A172 (cell line): ENCODE data around the gene TWIST2. TPM values are rescaled to one million over a fixed set of nuclear protein-coding genes. Genes with fewer than 3 reads are reported as not detected.

ENCODE experiments used
- DNase-seq: peaks from one replicate; pipeline ENCODE4 v3.0.0-alpha.2; 2015; ENCODE audit warnings: low spot score
- total RNA-seq: library from RNA; depleted of rRNA; stranded (reverse); fragments of >200 nt; shearing (Covaris generic); gene quantifications from 2 replicates; pipeline ENCODE4 v1.2.3, GENCODE V29; 2014

Gene TWIST2
- total RNA-seq, 1 experiment from 2014 or later, result 38.8 TPM

DNA sequence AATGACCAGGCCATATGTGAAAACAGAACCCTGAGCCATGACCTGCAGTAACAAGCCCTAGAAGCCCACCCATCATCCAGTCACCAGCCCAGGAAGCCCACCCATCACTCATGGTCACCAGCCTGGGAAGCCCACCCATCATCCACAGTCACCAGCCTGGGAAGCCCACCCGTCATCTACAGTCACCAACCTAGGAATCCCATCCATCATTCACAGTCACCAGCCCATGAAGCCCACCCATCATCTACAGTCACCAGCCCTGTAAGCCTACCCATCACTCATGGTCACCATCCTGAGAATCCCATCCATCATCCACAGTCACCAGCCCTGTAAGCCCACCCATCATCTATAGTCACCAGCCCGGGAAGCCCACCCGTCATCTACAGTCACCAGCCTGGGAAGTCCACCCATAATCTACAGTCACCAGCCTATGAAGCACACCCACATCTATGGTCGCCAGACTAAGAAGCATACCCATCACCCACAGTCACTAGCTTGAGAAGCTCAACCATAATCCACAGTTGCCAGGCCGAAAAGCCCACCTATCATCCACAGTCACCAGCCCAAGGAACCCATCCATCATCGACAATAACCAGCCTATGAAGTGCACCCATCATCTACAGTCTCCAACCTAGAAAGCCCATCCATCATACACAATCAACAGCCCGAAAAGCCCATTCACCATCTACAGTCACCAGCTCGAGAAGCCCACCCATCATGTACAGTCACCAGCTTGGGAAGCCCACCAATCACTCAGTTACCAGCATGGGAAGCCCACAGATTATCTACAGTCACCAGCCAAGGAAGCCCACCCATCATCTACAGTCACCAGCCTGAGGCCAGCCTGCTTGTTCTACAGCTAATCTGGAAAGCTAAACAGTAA lies 91.9 kb downstream of the TWIST2 start:
- DNase-seq, result no peak

DNA sequence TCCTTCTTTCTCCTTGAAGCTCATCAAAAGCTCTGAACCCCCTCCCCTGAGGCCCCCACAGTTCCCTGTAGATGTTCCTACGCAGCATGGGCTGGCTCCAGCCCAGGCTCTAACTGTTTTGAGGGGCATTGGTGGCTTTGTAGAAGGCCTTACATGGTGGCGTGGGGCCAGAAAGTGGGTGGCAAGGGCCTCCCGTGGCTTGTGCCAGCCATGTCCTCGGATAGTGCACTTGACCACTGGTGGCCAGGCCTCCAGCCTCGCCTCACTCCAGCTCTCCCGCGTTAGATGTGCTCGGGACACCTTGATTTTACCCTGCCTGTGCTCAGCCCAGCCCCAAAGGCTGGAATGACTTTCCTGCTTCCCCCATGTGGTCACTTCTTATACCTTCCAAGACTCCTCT lies 92.9 kb downstream of the TWIST2 start:
- no peak for DNase-seq

DNA sequence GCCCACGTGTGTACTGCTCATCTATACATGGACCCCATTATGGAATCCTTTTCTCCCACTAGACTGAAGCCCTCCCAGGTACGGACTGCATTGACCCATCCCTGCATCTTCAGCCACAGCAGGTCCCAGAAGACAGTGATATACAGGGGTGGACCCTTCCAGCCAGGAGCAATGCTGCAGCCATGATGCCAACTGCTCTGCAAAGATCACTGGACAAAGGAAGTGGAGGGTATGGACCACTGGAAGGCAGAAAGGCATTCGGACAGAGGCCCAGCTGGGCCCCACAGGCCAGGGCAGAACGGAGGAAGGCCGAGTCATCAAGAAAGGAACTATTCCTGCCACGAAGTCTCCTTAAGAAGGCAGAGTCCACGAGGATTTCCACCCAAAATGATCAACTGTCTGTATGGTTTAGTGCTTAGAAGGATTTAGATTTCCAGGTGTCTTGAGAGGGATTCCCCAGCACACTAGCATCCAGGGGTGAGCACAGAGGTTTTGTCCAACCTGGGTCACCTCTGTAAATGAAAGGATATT lies 93.4 kb downstream of the TWIST2 start:
- no peak for DNase-seq

DNA sequence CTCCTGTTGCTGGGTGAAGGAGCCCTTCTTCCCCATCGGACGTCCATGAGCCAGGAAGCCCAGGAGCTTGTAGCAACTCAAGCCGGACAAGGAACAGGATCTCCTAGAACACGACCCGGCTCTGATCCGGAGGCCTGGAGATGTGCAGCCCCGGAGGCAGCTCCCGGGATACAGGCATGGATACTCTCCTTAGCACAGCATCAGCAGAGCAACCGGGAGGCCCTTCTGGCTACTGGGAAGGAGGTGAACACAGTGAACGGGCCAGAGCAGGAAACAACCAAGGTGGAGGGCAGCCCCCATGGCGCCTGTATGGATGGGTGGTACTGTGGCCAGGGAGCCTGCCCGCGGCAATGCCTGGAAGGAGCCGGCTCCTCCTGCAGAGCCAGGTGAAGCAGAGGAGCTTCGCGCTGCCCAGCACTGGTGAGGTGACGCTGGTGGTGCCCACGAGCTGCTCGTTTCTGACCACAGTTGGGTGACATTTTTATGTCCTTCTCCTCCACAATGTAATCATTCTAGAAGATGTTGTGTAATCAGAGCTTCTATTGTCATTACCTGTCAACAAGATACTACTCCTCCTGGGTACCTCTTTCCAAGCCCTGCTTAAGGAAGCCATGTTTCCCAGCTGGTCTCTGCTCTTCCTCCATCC lies 94.3 kb downstream of the TWIST2 start:
- DNase-seq, result no peak

DNA sequence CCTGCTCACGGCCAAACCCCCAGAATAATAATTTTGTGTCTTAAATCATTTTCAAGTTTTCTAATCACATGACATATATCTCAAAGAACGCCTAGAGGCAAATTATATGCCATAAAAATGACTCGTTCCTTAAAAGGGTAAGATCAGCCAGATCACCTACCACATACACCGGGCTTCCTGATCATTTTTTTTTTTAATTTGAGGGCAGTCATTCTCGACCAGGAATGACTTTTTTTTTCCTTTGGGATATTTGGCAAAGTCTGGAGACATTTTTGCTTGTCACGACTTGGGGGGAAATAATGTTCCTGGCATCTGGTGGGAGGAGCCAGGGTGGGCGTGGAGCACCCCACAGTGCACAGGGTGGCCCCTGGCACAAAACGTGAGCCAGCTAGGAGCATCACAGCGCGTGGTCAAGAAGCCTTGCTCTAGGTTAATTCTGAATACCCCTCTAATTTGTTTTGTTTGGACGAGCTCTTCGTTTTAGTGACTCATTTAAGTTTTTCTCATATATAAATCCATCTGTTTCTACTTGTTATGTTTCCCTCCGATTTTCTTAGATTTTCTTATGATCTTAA lies 94.9 kb downstream of the TWIST2 start:
- DNase-seq, result peak; percentile 33

DNA sequence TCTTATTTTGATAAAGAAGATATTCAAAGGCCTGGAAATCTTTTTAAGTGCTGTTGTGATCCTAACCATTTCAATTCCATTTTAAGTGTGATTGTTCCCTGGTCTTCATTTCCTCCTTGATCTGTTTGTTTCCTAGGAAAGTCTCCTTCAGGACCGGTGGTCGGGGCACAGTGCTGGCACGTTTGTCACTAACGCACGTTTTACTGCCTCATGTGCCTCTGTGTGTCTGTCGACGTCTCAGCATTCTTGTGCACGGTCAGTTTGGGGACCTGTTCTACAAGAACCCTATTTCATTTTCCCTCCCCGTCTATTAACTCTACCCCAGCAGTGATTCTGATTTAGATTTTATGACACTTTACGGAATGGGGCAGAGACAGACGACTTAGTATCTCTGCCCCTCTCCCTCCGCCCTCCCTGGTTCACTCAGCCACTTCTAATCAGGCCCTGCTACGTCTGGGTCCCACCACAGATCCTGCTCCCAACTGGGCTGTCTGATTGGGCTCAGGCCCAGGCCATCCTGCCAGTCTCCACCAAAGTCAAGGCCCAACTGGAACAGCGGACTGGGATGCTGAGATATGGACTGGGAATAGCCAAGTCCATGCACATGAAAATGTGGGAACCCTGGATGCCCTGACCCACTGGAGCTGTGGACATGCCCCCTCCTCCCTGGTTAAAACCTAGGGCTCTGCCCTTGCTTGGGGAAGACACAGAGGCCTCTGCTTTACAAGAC lies 95.6 kb downstream of the TWIST2 start:
- no peak for DNase-seq

DNA sequence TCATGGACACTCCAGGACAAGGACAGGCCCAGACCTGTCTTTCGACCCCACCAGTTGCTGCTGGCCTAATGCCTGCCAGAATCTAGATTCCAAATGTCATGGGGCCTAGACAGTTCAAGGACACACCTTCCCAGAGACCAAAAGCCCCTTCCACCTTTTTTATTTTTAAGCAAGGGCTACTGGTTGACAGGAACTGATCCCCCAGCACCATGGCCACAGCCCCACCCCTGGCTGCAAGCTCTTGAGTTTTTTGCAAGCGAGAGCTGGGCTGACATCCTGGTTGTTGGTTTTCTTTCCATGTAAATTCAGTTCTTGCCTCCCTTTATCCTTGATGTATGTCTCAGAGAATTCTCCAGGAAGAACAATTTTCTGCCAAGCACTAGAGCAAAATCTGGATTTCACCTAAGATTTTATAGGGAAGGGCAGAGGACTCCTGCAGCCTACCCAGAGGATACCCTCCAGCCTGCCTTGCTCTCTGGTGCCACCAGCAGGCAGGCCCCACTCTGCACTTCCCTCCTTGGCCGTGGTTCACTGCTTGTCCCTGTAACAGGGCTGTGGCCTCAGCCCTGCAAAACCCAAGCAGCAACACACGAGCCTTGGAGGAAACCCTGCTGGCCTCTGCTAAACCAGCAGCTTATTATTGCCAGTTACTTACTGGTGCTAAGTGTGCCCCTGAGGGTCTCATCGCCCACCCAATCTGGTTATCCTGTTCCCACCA lies 97.7 kb downstream of the TWIST2 start:
- DNase-seq, result peak; percentile 18

DNA sequence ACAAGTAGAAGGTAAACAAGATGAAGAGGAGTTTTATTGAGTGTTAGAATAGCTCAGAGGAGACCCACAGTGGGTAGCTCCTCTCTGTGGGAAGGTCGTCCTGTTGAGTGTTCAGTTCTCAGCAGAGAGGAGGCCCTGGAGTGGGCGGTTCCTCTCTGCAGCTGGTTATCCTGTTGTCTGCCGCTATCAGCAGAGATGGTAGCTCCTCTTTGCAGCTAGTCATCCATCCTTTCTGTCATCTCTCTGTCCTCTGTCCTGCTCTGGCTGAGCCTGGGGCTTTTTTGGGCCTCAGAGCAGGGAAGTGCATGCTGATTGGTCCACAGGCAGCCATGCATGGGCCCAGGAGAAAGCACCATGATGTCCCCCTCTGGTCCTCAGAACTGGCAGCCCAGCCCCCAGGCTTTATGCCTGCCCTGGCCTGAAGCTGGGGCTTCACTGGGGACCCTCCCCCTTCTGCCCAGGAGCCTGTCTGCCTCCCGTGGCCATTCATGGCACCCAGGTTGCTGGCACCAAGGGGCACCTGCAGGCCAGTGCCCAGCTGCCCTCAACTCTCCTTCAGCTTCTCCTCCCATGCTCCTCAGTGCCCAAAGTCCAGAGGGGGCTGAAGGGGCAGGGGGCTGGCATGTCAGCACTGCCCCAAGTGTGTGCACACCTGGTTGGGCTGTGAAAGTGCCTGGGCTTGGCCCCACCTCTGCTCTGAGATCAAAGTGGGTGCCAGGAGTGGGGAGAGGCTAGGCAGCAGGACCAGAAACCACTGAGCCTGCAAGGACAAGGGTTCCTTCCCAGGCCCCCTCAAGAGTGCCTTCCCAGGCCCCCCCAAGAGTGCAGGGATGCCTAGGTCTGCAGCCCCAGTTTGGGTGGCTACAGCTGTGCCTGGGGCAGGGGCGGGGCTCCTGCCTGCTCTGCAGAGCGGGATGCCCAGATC lies 98.7 kb downstream of the TWIST2 start:
- DNase-seq, result no peak

DNA sequence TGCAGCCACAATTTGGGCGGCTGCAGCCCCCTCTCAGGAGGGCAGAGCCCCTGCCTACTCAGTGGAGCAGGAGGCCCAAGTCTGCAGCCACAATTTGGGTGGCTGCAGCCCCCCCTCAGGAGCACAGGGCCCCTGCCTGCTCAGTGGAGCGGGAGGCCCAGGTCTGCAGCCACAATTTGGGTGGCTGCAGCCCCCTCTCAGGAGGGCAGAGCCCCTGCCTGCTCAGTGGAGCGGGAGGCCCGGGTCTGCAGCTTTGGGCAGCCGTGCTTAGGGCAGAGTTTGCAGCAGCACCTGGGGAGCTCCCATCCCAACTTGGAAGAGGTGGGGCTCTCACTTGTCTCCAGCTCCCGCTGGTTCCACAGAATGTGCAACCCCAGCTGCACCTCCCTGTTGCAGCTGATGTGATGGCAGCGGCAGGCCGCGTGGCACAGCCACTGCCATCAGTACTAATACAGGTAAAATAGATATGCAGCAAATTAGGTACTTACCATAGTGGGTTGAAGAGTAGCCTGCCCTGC lies 99.4 kb downstream of the TWIST2 start:
- no peak for DNase-seq

DNA sequence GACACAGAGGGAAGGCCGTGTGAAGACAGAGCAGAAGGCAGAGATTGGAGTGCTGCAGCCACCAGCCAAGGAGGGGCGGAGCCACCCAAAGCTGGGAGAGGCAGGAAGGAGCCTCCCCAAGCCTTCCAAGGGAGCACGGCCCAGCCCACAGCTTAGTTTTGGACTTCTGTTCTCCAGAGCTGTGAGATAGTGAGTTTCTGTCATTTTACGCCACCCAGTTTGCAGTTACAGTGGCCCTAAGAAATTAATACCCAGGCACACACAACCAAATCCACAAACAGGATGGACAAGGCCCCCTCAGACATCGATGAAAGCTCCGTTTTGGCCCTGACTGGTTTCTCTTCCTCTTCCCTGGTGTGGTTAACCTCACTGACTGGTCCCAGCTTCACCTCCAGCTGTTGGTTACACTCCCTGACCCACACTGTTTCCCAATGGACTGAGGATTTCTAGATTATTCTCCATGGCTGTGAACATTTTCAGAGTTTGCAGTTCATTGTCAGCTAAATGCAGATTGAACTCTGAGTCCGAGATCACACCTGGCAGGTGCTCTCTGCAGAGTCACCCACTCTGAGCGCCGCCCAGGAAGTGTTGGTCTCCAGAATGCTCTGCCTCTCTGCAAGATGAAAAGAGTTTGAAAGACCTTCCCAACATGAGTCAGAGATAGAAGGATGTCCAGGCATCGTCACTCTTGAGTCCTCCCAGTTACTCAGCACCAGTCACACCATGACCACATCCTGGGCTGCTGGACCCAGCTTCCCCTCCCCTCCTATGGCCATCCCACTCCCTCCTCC lies 100.2 kb downstream of the TWIST2 start:
- peak; percentile 99 for DNase-seq

DNA sequence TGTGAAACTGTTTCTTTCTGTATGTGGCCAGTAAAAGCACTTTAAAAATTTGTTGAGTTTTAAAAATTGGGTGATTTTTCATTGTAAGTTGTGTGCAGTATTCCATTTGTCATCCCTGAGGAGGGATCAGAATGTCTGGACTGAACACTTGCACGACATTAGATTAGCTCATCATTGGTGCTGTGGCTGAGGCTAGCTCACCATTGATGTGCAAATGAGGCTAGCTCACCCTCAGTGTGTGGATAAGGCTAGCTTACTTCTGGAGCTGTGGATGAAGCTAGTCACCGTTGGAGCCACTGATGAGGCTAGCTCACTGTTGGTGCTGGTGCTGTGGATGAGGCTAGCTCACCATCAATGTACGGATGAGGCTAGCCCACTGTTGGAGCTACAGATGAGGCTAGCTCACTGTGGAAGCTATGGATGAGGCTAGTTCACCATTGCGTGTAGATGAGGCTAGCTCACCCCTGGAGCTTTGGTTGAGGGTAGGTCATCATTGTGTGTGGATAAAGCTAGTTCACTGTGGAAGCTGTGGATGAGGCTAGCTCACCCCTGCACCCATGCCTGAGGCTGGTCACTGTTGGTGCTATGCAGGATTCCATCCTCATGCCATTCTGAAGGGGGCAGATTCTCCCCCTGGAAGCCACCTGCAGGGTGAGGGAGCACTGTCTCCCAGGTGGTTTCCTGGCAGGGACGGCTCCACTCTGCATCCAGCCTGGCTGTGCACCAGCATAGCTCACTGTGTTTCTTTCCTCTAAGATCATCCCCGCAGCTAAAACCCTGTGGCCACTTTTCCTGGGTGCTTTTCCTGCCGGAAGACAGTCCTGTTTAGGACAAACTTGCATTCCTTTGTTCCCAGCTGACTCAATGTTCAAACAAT lies 101.1 kb downstream of the TWIST2 start:
- peak; percentile 14 for DNase-seq

DNA sequence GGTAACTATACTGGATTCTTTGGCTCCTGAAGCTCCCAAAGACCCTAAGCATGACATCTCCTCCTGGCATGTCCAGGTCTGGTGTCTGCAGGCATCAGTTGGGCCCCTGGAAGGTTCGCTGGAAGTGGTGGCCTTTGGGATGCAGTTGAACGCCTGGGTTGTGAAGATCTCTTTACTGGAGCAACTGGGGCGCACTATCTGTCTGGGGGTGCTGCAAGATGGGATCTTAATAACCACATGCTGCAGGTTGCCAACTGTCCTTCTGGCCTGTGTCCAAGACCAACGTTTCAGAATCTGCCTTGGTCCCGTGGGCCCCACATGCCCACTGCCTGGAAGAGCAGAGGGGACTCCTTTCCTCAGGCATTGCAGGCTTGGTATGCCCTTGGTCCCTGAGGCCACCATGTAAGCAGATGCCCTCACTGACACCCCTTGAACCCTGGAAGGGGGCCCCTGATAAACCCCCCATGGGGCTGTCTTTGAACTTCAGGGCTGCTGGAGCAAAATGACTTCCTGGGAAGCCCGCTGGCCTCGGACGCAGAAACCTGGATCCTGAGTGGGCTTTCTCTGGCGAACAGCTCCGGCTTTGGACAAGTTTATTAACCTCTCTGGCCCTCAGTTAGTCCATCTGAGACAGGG lies 101.9 kb downstream of the TWIST2 start:
- no peak for DNase-seq

DNA sequence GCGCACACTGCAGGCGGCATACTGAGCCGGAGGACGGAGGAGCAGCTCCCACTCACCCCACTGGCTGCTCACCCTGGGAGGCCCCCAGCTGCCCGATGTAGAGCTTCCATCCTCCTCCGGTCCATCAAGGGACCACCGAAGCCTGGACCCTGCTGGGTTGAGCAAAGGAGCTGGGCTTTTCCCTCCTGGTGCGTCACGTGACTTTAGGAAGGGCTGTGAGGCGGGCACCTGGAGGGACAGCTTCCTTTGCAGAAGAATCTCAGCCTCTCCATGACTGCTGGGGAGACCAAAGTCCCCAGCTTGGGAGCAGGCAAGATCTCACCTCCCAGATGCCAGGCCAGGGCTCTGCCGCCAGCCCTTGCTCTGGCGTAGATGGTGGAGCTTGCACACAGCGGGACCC lies 102.7 kb downstream of the TWIST2 start:
- DNase-seq, result no peak

DNA sequence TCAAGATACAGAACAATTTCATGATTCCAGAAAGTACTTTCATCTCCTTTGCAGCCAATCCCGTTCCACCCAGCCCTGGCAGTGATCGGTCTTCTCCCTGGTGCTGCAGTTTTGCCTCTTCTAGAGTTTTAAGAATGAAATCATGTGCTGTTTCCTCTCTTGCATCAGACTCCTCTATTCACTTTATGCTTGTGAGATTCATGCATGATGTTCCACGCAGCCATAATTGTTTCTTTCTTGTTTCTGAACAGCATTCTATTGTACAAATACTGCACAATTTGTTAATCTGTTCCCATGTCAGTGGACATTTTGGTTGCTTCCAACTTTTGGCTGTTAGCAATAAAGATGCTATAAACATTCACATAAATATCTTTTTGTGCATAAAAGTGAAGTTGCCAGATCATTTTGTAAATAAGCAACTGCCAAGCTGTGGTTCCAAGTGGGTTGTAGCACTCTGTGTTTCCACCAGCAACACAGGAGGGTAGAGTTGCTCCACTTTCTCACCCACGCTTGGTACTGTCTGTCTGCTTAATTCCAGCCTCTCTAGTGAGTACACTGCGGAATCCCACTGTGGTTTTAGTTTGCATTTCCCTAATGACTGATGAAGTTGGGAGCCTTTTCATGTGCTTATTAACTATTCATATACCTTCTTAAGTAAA lies 104.5 kb downstream of the TWIST2 start:
- no peak for DNase-seq

DNA sequence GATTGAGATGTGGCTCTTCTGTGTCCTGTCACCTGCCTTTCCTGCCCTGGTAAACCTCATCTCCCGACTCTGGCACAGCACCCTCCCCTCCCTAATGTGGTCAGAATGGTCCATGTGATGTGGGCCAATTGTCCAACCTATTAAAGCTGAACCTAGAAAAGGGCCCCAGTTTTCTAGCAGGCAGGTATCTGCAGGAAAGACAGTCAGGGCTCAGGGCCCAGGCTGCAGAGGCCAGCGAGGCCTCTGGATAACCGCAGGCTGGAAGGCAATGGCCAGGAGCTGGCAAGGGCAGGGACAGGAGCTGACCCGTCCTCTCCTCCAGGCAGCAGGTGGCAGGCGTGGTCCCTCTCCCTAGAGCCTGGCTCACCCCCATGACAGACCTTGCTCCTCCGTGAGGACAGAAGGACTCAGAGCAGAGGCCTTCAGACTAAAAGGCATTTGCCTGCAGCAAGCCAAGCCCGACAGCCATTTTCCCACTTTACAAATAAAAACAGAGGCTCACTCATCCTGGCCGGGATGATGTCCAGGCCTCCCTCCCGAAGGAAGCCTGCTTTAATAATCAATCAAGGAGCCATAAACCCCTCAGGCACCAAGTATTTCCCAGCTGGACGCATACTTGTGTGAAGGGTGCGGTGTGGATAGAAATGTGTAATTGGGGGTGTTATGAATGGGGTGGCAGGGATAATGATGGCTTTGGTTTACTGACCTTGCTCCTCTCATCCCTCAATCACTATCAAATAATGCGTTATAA lies 107.1 kb downstream of the TWIST2 start:
- peak; percentile 13 for DNase-seq
